Fibroblast of villous mesenchyme (primary cell): ENCODE results near the gene NRBP1. TPM values are rescaled to one million over a fixed set of nuclear protein-coding genes. Genes with fewer than 3 reads are reported as not detected.

ENCODE experiments used
- DNase-seq: peaks from one replicate; pipeline ENCODE4 v3.0.0-alpha.2; 2010; ENCODE audit warnings: low read depth
- H3K4me3 ChIP-seq: 2 replicates; pipeline ENCODE4 v1.5.1; 2011; ENCODE audit warnings: low read depth, mild to moderate bottlenecking, low read length
- CTCF ChIP-seq: IDR thresholded peaks from 2 replicates; pipeline ENCODE4 v1.5.1; 2012; ENCODE audit warnings: low read depth, mild to moderate bottlenecking, low read length; ENCODE audit not compliant: insufficient read depth
- total RNA-seq: library from RNA; depleted of rRNA; stranded (reverse); fragments of >200 nt; gene quantifications from 2 replicates; pipeline ENCODE4 v1.2.3, GENCODE V29; 2012

Gene NRBP1
- total RNA-seq, 1 donor, result 125 TPM

- DNase-seq, result no peak
- TF ChIP-seq CTCF, result no peak
- H3K4me3 ChIP-seq, result no peak within 1 kb of the TSS
Observed at GRCh38 chr2:27441958-27442919, 13.8 kb downstream of the NRBP1 start, which contains the start of gene KRTCAP3. Gene KRTCAP3 (plus strand): TSS chr2:27442381. CDS start chr2:27442413, 32 bp downstream.

GRCh38 chr2:27442920-27443282, 14.5 kb downstream of the NRBP1 start:
- no peak for DNase-seq
- no peak for TF ChIP-seq CTCF
- H3K4me3 ChIP-seq, result no peak overlapping the region

GRCh38 chr2:27445155-27445554, 16.7 kb downstream of the NRBP1 start:
- H3K4me3 ChIP-seq, result no peak overlapping the region
- no peak for DNase-seq
- no peak for TF ChIP-seq CTCF

GRCh38 chr2:27445615-27446014, 17.2 kb downstream of the NRBP1 start:
- no peak overlapping the region for H3K4me3 ChIP-seq
- no peak for TF ChIP-seq CTCF
- DNase-seq, result no peak

GRCh38 chr2:27446057-27446456, 17.6 kb downstream of the NRBP1 start:
- no peak overlapping the region for H3K4me3 ChIP-seq
- no peak for TF ChIP-seq CTCF
- DNase-seq, result no peak

- no peak overlapping the region for H3K4me3 ChIP-seq
- DNase-seq, result no peak
- no peak for TF ChIP-seq CTCF
Observed at GRCh38 chr2:27448381-27448780, 19.9 kb downstream of the NRBP1 start.

GRCh38 chr2:27451095-27451494, 22.7 kb downstream of the NRBP1 start:
- DNase-seq, result no peak
- TF ChIP-seq CTCF, result no peak

More at GRCh38 chr2:27451095-27451494, 22.7 kb downstream of the NRBP1 start:
- no peak overlapping the region for H3K4me3 ChIP-seq
